Measurements from ENCODE around the gene GBGT1.

DNA sequence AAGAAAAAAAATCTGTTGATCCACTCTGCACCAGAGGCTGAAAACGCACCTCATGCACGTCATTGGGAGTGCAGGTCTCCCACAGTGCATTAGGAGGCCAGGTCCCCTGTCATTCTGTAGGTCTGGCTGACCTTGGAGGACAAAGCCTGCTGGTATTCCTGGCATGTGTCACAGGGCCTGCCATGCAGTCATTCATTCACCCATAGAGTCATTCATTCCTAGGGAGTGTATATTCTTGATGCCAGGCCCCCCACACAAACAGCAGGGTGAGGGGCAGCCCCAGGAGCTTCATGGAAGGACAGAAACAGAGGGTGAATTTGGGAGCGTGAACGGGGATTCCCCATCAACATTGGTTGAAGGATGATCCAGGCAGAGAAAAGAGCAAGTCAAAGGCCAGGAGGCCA is 2.2 kb downstream of the GBGT1 start:
- TF ChIP-seq, protein P1, sequence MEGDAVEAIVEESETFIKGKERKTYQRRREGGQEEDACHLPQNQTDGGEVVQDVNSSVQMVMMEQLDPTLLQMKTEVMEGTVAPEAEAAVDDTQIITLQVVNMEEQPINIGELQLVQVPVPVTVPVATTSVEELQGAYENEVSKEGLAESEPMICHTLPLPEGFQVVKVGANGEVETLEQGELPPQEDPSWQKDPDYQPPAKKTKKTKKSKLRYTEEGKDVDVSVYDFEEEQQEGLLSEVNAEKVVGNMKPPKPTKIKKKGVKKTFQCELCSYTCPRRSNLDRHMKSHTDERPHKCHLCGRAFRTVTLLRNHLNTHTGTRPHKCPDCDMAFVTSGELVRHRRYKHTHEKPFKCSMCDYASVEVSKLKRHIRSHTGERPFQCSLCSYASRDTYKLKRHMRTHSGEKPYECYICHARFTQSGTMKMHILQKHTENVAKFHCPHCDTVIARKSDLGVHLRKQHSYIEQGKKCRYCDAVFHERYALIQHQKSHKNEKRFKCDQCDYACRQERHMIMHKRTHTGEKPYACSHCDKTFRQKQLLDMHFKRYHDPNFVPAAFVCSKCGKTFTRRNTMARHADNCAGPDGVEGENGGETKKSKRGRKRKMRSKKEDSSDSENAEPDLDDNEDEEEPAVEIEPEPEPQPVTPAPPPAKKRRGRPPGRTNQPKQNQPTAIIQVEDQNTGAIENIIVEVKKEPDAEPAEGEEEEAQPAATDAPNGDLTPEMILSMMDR (IDR thresholded peaks at IDR 0.05), result no peak
- TF ChIP-seq POLR2A (IDR thresholded peaks at IDR 0.05) (no peak), POLR2AphosphoS5 (IDR thresholded peaks at IDR 0.05) (no peak)
